B cell (primary cell): Measurements from ENCODE around the gene PVR.

Experiments used
- CTCF ChIP-seq: fragments of 200-600 bp; IDR thresholded peaks from one replicate; pipeline ENCODE4 v1.8.0; 2022; ENCODE audit warnings: antibody characterized with exemption, mild to moderate bottlenecking
- EZH2 ChIP-seq: IDR thresholded peaks from 2 replicates; pipeline ENCODE4 v1.6.1; 2012; ENCODE audit warnings: borderline replicate concordance, low read depth, mild to moderate bottlenecking, moderate library complexity, low read length; ENCODE audit not compliant: insufficient read depth, poor library complexity, severe bottlenecking

GRCh38 chr19:44703336-44704078, 59.8 kb downstream of the PVR start:
- TF ChIP-seq EZH2, result no peak
- TF ChIP-seq CTCF, result no peak
